H1 (cell line): ENCODE measurements around the gene CYP3A7. TPM values are rescaled to one million over a fixed set of nuclear protein-coding genes. Genes with fewer than 3 reads are reported as not detected.
"Not testable (repeated sequence)": the region's sequence is repeated elsewhere in the genome, so short reads cannot be mapped to it uniquely, and the experiment has no call there.

ENCODE experiments used
- CTCF ChIA-PET: fragments of 300-600 bp; sonication (Branson Sonifier 250); formaldehyde crosslinking; loops from one replicate; lab custom pipeline; 2021; ENCODE audit not compliant: partially characterized antibody; lab: Charles Lee
- POLR2A ChIA-PET: fragments of 300-600 bp; sonication (Branson Sonifier 250); formaldehyde crosslinking; loops from one replicate; lab custom pipeline; 2021; ENCODE audit warnings: inconsistent platforms; ENCODE audit not compliant: partially characterized antibody; lab: Charles Lee
- DNase-seq, 2 experiments: peaks; one replicate each; pipeline versions ENCODE4 v3.0.0 to v3.0.0-alpha.2; 2010 to 2022; ENCODE audit warnings: low spot score in 2 of 2, low read depth in 1 of 2, mixed read lengths in 1 of 2
- FAIRE-seq: peaks from 2 replicates; lab custom pipeline; 2011; peaks lifted over from hg19 to GRCh38; lab: Jason Lieb, UNC
- H2AFZ ChIP-seq: 2 replicates; pipeline ENCODE4 v1.8.1; 2012; ENCODE audit warnings: low read length, inconsistent platforms
- H2AK5ac ChIP-seq: 2 replicates; pipeline ENCODE4 v1.6.1; 2013; ENCODE audit warnings: low read depth, low read length
- H2BK120ac ChIP-seq: replicated peaks from 2 replicates; pipeline ENCODE3; 2013; ENCODE audit warnings: low read depth, low read length, inconsistent platforms
- H2BK12ac ChIP-seq: 2 replicates; pipeline ENCODE4 v1.6.1; 2013; ENCODE audit warnings: low read depth, low read length
- H2BK15ac ChIP-seq: 2 replicates; pipeline ENCODE4 v1.6.1; 2013; ENCODE audit warnings: low read length
- H2BK20ac ChIP-seq: 2 replicates; pipeline ENCODE4 v1.6.1; 2013; ENCODE audit warnings: low read length
- H2BK5ac ChIP-seq: 2 replicates; pipeline ENCODE4 v1.6.1; 2013; ENCODE audit warnings: low read depth, low read length
- H3K14ac ChIP-seq: 2 replicates; pipeline ENCODE4 v1.6.1; 2013; ENCODE audit warnings: inconsistent platforms; ENCODE audit not compliant: insufficient read length
- H3K18ac ChIP-seq: 2 replicates; pipeline ENCODE4 v1.6.1; 2013; ENCODE audit warnings: low read length; ENCODE audit errors: extremely low read depth
- H3K23ac ChIP-seq: 2 replicates; pipeline ENCODE4 v1.6.1; 2013; ENCODE audit warnings: inconsistent platforms; ENCODE audit not compliant: insufficient read length
- H3K23me2 ChIP-seq: 2 replicates; pipeline ENCODE4 v1.6.1; 2013; ENCODE audit warnings: low read depth, low read length
- H3K27ac ChIP-seq: 2 replicates; pipeline ENCODE4 v1.6.1; 2011; ENCODE audit warnings: low read depth, low read length, inconsistent platforms
- H3K27me3 ChIP-seq, 4 experiments: replicated peaks in 1 of 4; 1 replicate in 1 of 4; 2 replicates in 3 of 4; pipeline versions ENCODE4 v1.6.1 to v1.8.1; 2011 to 2013; ENCODE audit warnings: low read length in 3 of 4, mild to moderate bottlenecking in 3 of 4, inconsistent platforms in 2 of 4, mixed read lengths in 2 of 4, moderate library complexity in 1 of 4; ENCODE audit not compliant: control insufficient read depth in 3 of 4, insufficient read depth in 3 of 4; ENCODE audit errors: extremely low read depth in 1 of 4
- H3K36me3 ChIP-seq, 4 experiments: 2 replicates each; pipeline versions ENCODE4 v1.6.1 to v1.8.1; 2011 to 2013; ENCODE audit warnings: mild to moderate bottlenecking in 4 of 4, low read length in 3 of 4, moderate library complexity in 2 of 4, control low read depth in 1 of 4, inconsistent platforms in 1 of 4; ENCODE audit not compliant: insufficient read depth in 4 of 4, control insufficient read depth in 2 of 4
- H3K4ac ChIP-seq: replicated peaks from 2 replicates; pipeline ENCODE3; 2013; ENCODE audit warnings: low read length, low read depth, mixed read lengths, inconsistent platforms; ENCODE audit not compliant: insufficient read length
- H3K4me1 ChIP-seq, 4 experiments: replicated peaks in 1 of 4; 1 replicate in 1 of 4; 2 replicates in 3 of 4; pipeline versions ENCODE4 v1.6.1 to v1.8.1; 2011 to 2013; ENCODE audit warnings: low read length in 3 of 4, inconsistent platforms in 2 of 4, mixed read lengths in 1 of 4; ENCODE audit not compliant: insufficient read depth in 4 of 4, control insufficient read depth in 3 of 4
- H3K4me2 ChIP-seq, 2 experiments: 2 replicates each; pipeline versions ENCODE4 v1.6.1 to v1.8.1; 2011 to 2013; ENCODE audit warnings: low read depth in 2 of 2, low read length in 2 of 2, control low read depth in 1 of 2, inconsistent platforms in 1 of 2, mild to moderate bottlenecking in 1 of 2; ENCODE audit not compliant: insufficient read depth in 1 of 2
- H3K4me3 ChIP-seq, 4 experiments: fragments of 200-600, 300-600 bp in 1 of 4; sonication (generic), shearing (Covaris generic), sonication (Bioruptor Twin) in 1 of 4; 2 replicates each; pipeline versions ENCODE4 v1.5.1 to v1.8.1; 2011 to 2016; ENCODE audit warnings: low read length in 4 of 4, low read depth in 3 of 4, control low read depth in 2 of 4, inconsistent platforms in 2 of 4, mild to moderate bottlenecking in 2 of 4, mixed read lengths in 1 of 4, moderate library complexity in 1 of 4; ENCODE audit not compliant: insufficient read depth in 2 of 4; ENCODE audit errors: extremely low read depth in 1 of 4
- H3K56ac ChIP-seq: replicated peaks from 2 replicates; pipeline ENCODE3; 2013; ENCODE audit warnings: low read depth, mild to moderate bottlenecking, mixed read lengths, low read length, inconsistent platforms; ENCODE audit not compliant: insufficient read length
- H3K79me1 ChIP-seq: 2 replicates; pipeline ENCODE4 v1.6.1; 2013; ENCODE audit warnings: low read depth, low read length, control low read depth
- H3K79me2 ChIP-seq, 2 experiments: 2 replicates each; pipeline versions ENCODE4 v1.6.1 to v1.8.1; 2012 to 2013; ENCODE audit warnings: low read length in 2 of 2, mild to moderate bottlenecking in 2 of 2, inconsistent platforms in 1 of 2; ENCODE audit not compliant: insufficient read depth in 2 of 2, control insufficient read depth in 1 of 2
- H3K9ac ChIP-seq, 4 experiments: replicated peaks in 1 of 4; 1 replicate in 1 of 4; 2 replicates in 3 of 4; pipeline versions ENCODE4 v1.6.1 to v1.8.1; 2011 to 2013; ENCODE audit warnings: low read depth in 3 of 4, low read length in 3 of 4, control low read depth in 2 of 4, mild to moderate bottlenecking in 2 of 4, moderate library complexity in 2 of 4, inconsistent platforms in 1 of 4; ENCODE audit errors: extremely low read depth in 1 of 4
- H3K9me3 ChIP-seq, 2 experiments: 2 replicates each; pipeline versions ENCODE4 v1.6.1 to v1.8.1; 2012 to 2013; ENCODE audit warnings: mild to moderate bottlenecking in 2 of 2, moderate library complexity in 2 of 2, control low read depth in 1 of 2, inconsistent platforms in 1 of 2, low read depth in 1 of 2, low read length in 1 of 2, mixed read lengths in 1 of 2; ENCODE audit not compliant: insufficient read depth in 2 of 2
- H4K20me1 ChIP-seq, 2 experiments: replicated peaks in 1 of 2; 2 replicates each; pipeline versions ENCODE3 to v1.8.1; 2011 to 2013; ENCODE audit warnings: inconsistent platforms in 2 of 2, low read length in 2 of 2, mild to moderate bottlenecking in 1 of 2; ENCODE audit not compliant: insufficient read depth in 2 of 2, control insufficient read depth in 1 of 2
- H4K5ac ChIP-seq: 2 replicates; pipeline ENCODE4 v1.6.1; 2013; ENCODE audit warnings: low read length, low read depth, mixed read lengths, inconsistent platforms; ENCODE audit not compliant: insufficient read length
- H4K8ac ChIP-seq: 2 replicates; pipeline ENCODE4 v1.8.0; 2013; ENCODE audit warnings: mild to moderate bottlenecking, moderate library complexity, low read length, inconsistent platforms; ENCODE audit not compliant: insufficient read depth; ENCODE audit errors: extremely low read depth
- H4K91ac ChIP-seq: replicated peaks from 2 replicates; pipeline ENCODE3; 2013; ENCODE audit warnings: low read length, mixed read lengths, inconsistent platforms; ENCODE audit not compliant: insufficient read length
- WGBS, 2 experiments: shearing (Covaris generic) in 1 of 2; methylation state at CpG; one replicate each; pipeline versions ENCODE4 v1.1.6 to v1.1.7; 2013 to 2015; ENCODE audit warnings: low lambda C conversion rate in 2 of 2, mixed read lengths in 2 of 2, inconsistent platforms in 1 of 2, low coverage in 1 of 2, missing lambda C conversion rate in 1 of 2; ENCODE audit not compliant: insufficient replicate concordance in 2 of 2, insufficient coverage in 1 of 2, insufficient read length in 1 of 2; ENCODE audit errors: extremely low coverage in 1 of 2, missing lambda C conversion rate in 1 of 2; 5-methylcytosine and 5-hydroxymethylcytosine counted together
- polyA plus RNA-seq, 7 experiments: library from polyadenylated mRNA; depleted of rRNA in 3 of 7; stranded (reverse) in 5 of 7; unstranded in 2 of 7; fragments of >200 nt in 5 of 7; fragments of 200-250 nt in 2 of 7; gene quantifications; 1 replicate in 5 of 7; 2 replicates in 1 of 7; 4 replicates in 1 of 7; pipeline versions ENCODE4 v1.2.1 to v1.2.3, GENCODE V29; 2011 to 2013; ENCODE audit warnings: missing spikeins in 2 of 7, mixed read lengths in 2 of 7
- total RNA-seq: library from RNA; stranded (reverse); fragmentation: NEBNext Ultra II Directional; extraction: Animal tissue kit (Norgen Biotek cat#: 25700); gene quantifications from 2 replicates; pipeline ENCODE4 v1.2.1, GENCODE V29; 2021

The CYP3A7 gene
- total and polyA plus RNA-seq, 2 of the 8 experiments (the other 6 are each of a cell fraction or from before 2014, with no cell fraction given): not detected

GRCh38 chr7:99745395-99745794 is 10.4 kb upstream of the CYP3A7 start:
- not testable (repeated sequence) for DNase-seq, H2BK15ac ChIP-seq, H3K23me2 ChIP-seq

More at GRCh38 chr7:99745395-99745794, 10.4 kb upstream of the CYP3A7 start:
- H3K4me2 ChIP-seq, H2BK5ac ChIP-seq, H2BK12ac ChIP-seq, FAIRE-seq, H3K4me1 ChIP-seq, H2AK5ac ChIP-seq, CTCF ChIA-PET, H4K91ac ChIP-seq, H3K4ac ChIP-seq, H3K79me2 ChIP-seq, H2BK20ac ChIP-seq, H3K14ac ChIP-seq, H3K9me3 ChIP-seq, H4K5ac ChIP-seq, H4K8ac ChIP-seq, H3K23ac ChIP-seq, H3K27me3 ChIP-seq, H3K9ac ChIP-seq, H3K79me1 ChIP-seq, H3K18ac ChIP-seq, H3K4me3 ChIP-seq, H3K56ac ChIP-seq, H3K36me3 ChIP-seq, H3K27ac ChIP-seq, POLR2A ChIA-PET, H2BK120ac ChIP-seq, H4K20me1 ChIP-seq, H2AFZ ChIP-seq: not testable (repeated sequence)
- WGBS, 2 experiments: 87% methylated on average over 3 of the region's 3 CpGs; no CpG with 5 or more reads in 1 of the 2 experiments
